22Rv1 (cell line): ENCODE measurements around the gene VWF.

Experiments used
- H3K27ac ChIP-seq: fragments of 450-650 bp; 2 replicates; pipeline ENCODE4 v1.5.1; 2017
- CTCF ChIP-seq: fragments of 450-650 bp; IDR thresholded peaks from 2 replicates; pipeline ENCODE4 v1.5.1; 2017; ENCODE audit warnings: mild to moderate bottlenecking
- ZFX ChIP-seq: fragments of 450-650 bp; IDR thresholded peaks from 2 replicates; pipeline ENCODE4 v1.6.1; 2017; ENCODE audit warnings: antibody characterized with exemption, borderline replicate concordance

Gene VWF

GRCh38 chr12:5945071-5946008, 179.1 kb downstream of the VWF start, which contains the start of gene ANO2:
ANO2 (minus strand) TSS chr12:5945259; CDS start chr12:5945217, 42 bp downstream.
- TF ChIP-seq ZFX, result no peak
- no peak for TF ChIP-seq CTCF
- H3K27ac ChIP-seq, result peak within 1 kb of the TSS; percentile 49

GRCh38 chr12:5944688-5945070, 179.8 kb downstream of the VWF start:
- TF ChIP-seq CTCF (no peak), ZFX (no peak)
- peak overlapping the region; percentile 49 for H3K27ac ChIP-seq

- TF ChIP-seq ZFX, result no peak
- no peak for TF ChIP-seq CTCF
- peak overlapping the region; percentile 49; the same call in 1 of the 2 replicates for H3K27ac ChIP-seq
Measured at GRCh38 chr12:5944053-5944452, 180.4 kb downstream of the VWF start.

GRCh38 chr12:5941907-5942306, 182.6 kb downstream of the VWF start:
- TF ChIP-seq ZFX, result no peak
- TF ChIP-seq CTCF, result no peak
- no peak overlapping the region for H3K27ac ChIP-seq

- no peak for TF ChIP-seq CTCF
- TF ChIP-seq ZFX, result no peak
Measured at GRCh38 chr12:5927732-5928516, 196.5 kb downstream of the VWF start.

GRCh38 chr12:5925646-5926045, 198.8 kb downstream of the VWF start:
- no peak overlapping the region for H3K27ac ChIP-seq
- TF ChIP-seq ZFX (no peak), CTCF (no peak)

More at GRCh38 chr12:5927732-5928516, 196.5 kb downstream of the VWF start:
- no peak overlapping the region for H3K27ac ChIP-seq

- no peak overlapping the region for H3K27ac ChIP-seq
- no peak for TF ChIP-seq CTCF
- no peak for TF ChIP-seq ZFX
Measured at GRCh38 chr12:5924342-5924741, 200.1 kb downstream of the VWF start.
